Epithelial cell of esophagus (primary cell): ENCODE results near the gene MAPK8.

Experiments
- DNase-seq: peaks from one replicate; pipeline ENCODE4 v3.0.0; 2010; ENCODE audit warnings: low read depth
- H3K4me3 ChIP-seq: 2 replicates; pipeline ENCODE4 v1.5.1; 2011; ENCODE audit warnings: mild to moderate bottlenecking, low read length, control low read depth
- CTCF ChIP-seq: IDR thresholded peaks from 2 replicates; pipeline ENCODE4 v1.5.1; 2011; ENCODE audit warnings: low read depth, mild to moderate bottlenecking, low read length, control low read depth, inconsistent platforms; ENCODE audit not compliant: insufficient read depth; ENCODE audit errors: missing control alignments

The MAPK8 gene

DNA sequence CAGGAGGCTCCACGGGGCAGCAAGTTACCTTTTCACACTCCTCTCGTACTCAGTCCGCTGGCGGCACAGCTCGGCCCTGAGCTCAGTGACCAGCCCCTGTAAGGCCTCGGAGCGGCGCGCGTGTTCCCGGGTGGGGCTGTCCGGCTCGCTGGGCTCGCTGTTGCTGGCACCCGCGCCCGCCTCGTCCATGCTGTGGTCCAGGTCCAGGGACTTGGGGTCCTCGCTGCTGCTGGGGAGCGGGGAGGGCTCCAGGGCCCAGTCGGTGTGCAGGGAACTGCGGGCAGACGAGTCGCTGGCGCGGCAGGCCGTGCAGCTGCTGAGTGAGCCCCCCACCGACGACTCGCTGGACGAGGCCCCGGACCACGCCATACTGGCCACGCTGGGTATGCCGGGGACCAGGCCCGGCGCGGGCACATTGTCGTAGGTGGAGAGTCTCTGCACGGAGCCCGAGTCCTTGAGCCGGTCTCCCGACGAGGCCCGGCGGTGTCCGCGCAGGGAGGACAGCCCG, 143.8 kb downstream of the MAPK8 start:
- DNase-seq = no peak
- no peak for TF ChIP-seq CTCF
- no peak overlapping the region for H3K4me3 ChIP-seq

- no peak for DNase-seq
- no peak overlapping the region for H3K4me3 ChIP-seq
- no peak for TF ChIP-seq CTCF
Observed at GRCh38 chr10:48450741-48451466, 144.4 kb downstream of the MAPK8 start.

- no peak overlapping the region for H3K4me3 ChIP-seq
- no peak for DNase-seq
- TF ChIP-seq CTCF = no peak
Observed at GRCh38 chr10:48451969-48452878, 145.7 kb downstream of the MAPK8 start.

DNA sequence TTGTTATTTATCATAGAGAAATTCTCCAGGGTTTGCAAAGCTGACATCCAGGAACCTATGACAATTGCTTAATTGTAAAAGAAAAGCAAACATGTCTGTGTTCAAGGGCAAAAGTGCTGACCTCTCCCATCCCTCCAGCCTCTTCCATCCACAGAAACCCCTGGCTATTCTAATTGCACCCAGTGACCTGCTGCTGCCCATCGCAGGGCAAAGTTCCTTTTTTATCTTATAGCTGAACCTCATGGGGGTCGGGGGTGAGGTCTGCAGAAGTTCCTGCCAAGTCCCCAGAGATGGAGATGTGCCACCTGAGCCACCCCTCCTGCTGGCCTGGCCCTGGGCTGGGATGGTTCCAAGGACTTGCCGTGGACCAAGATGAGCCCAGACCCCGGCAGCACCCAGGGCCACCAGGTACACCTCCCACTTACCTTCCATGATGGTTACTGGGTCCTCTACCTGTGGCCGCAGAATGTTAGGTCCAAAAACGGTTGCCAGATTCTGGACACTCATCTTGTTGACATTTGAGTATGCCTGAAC, 146.5 kb downstream of the MAPK8 start:
- H3K4me3 ChIP-seq = no peak overlapping the region
- DNase-seq = no peak
- no peak for TF ChIP-seq CTCF

DNA sequence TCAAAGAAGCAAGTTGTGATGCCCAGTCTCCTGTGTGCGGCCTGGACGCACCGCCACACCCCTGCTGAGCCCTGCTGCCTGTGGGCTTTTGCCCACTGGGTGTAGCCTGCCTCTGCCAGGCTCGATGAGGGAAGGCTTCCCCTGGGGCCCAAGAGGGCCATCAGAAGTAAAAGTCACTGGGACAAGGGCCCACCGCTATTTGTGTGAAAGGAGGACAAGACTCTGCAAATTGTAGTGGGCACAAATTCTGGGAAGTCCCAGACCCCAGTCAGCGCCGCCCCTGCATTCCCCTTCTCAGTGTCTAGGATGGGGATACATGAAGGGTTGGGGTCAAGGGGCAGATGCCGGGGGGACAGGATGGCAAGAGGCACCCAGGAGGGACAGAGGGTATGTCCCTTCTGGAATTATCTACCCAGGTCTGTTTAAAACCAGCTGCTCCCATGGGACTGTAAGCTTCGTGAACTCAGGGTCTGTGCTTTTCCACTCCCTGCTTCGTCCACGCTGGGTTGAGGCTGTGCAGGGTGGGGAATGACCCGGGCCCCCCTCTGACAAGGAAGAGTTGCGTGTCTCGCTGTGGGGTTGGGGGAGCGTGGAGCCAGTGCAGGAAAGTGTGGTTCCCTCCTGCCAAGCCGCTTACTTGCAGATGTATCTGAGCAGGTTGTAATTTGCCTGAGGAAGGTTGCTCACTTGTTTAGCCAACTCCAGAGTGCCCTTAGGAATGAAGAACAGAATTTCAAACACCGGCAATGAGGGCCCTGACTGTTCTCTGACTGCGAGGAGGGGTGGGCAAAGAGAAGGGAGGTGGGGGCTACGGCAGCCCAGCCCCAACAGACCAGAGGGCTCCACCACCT, 147.2 kb downstream of the MAPK8 start:
- TF ChIP-seq CTCF = no peak
- DNase-seq = no peak
- no peak overlapping the region for H3K4me3 ChIP-seq

DNA sequence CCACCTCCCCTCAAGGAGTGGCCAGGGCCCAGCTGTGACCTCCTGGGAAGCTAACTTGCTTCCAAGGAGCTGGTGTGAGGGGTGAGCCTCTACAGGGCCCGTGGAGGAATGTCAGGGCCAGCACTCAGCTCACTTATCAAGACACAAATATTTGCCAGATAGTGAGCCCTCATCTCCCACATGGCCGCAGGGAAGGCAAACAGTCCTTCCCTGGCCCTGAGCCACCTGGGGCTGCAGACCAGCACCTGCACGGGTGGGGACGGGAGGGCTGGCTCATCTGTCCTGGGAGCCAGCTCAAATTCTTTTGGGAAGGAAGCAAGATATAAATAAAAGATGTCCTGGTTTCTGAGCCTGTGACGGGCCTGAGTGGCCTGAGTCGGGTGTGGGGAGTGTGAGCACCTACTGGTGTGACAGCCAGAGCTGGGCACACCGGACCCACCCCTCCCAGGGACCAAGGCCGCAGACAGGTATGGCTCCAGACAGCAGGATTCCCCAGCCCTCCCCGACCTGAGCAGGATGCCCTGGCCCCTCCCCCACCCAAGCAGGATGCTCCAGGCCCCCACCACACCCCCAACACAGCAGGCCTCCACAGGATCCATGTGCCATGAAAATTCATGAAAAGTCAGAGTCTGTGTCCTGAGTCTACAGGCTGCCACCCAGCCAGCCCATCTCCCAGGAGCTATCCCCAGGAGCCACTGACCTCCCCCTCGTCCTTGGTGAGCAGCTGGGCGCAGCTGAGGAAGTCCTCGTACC, 148.0 kb downstream of the MAPK8 start:
- no peak for TF ChIP-seq CTCF
- H3K4me3 ChIP-seq = no peak overlapping the region
- DNase-seq = no peak
